SW 1271 (cell line): ENCODE results near the gene SSH2.

Experiments used
- DNase-seq, 2 experiments: peaks; one replicate each; lab custom pipeline; 2025; lab: John Stamatoyannopoulos, UW

The SSH2 gene

GRCh38 chr17:29577001-29577370 is 353.0 kb downstream of the SSH2 start:
- no peak for DNase-seq

DNA sequence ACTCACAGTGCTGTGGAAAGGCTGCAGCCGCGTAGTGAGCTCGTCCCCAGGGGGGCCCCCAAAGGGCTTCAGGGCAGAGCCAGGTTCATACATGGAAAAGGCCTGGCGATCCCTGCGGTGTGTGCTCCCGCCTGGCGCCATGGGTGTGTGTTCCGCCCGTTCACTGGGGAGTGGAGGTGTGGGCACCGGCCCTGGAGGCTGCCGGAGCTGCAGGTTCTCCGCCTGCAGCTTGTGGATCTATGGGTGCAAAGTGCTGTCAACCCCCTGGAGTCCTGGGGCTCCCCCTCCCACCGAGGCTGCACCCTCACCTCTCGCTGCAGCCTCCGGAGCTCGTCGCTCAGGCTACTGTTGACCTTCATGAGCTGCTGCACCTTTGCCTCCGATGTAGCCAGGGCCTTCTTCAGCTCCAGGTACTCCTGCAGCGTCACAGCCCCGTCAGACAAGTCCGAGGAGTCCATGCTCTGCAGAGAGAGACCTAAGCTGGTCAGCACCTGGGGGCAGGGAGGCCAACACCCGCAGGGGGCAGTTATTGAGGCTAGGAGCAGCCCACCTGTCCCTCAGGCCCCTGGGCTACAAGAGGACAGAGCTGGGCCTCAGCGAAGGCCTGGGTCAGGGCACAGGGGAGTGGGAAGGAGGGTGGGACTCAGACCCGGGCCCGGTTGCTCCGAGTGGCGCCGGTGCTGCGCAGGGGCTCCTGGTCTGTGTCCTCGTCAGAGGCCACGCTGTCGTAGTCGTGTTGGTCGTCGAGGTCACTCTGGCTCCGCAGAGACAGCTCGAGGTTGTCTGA is 353.6 kb downstream of the SSH2 start:
- no peak for DNase-seq
